Uterus (tissue), 4 donors: ENCODE data around the gene TCHHL1. TPM values are rescaled to one million over a fixed set of nuclear protein-coding genes. Genes with fewer than 3 reads are reported as not detected.

Source experiments
- DNase-seq, 2 donors: peaks; one replicate each; pipeline ENCODE4 v3.0.0-alpha.2; 2019 to 2020
- H3K27ac ChIP-seq, 2 donors: fragments of 200-600 bp; sonication (generic); 1 replicate in 1 of 2; 2 replicates in 1 of 2; pipeline ENCODE4 v1.5.1; 2016 to 2018
- H3K27me3 ChIP-seq, 2 donors: fragments of 200-600 bp; sonication (generic); one replicate each; pipeline ENCODE4 v1.5.1; 2018 to 2019; ENCODE audit warnings: control low read depth in 1 of 2
- H3K36me3 ChIP-seq, 2 donors: fragments of 200-600 bp; sonication (generic); one replicate each; pipeline ENCODE4 v1.5.1; 2019; ENCODE audit warnings: control low read depth in 1 of 2
- H3K4me1 ChIP-seq, 2 donors: fragments of 200-600 bp; sonication (generic); one replicate each; pipeline ENCODE4 v1.5.1; 2018 to 2019; ENCODE audit warnings: control low read depth in 1 of 2
- H3K4me3 ChIP-seq, 2 donors: fragments of 200-600 bp; sonication (generic); 1 replicate in 1 of 2; 2 replicates in 1 of 2; pipeline ENCODE4 v1.5.1; 2018 to 2019; ENCODE audit warnings: mild to moderate bottlenecking in 1 of 2
- H3K9me3 ChIP-seq, 2 donors: fragments of 200-600 bp; sonication (generic); one replicate each; pipeline ENCODE4 v1.5.1; 2019; ENCODE audit warnings: control low read depth in 1 of 2
- CTCF ChIP-seq, 4 experiments: fragments of 200-600 bp in 2 of 4; fragments of 450-650 bp in 2 of 4; sonication (generic) in 2 of 4; IDR thresholded peaks; one replicate each; pipeline ENCODE4 v1.5.1; 2016 to 2019; ENCODE audit warnings: antibody characterized with exemption in 4 of 4, mild to moderate bottlenecking in 2 of 4, moderate library complexity in 1 of 4
- POLR2A ChIP-seq, 2 donors: fragments of 450-650 bp; IDR thresholded peaks; one replicate each; pipeline ENCODE4 v1.6.1; 2016; ENCODE audit warnings: antibody characterized with exemption in 2 of 2, mild to moderate bottlenecking in 1 of 2, moderate library complexity in 1 of 2
- intact Hi-C: fragments of 100-400 bp; cut with DNase I; formaldehyde crosslinking; loops from one replicate; pipeline ENCODE4 v1.15.1; 2023; ENCODE audit warnings: low total_unique reads
- total RNA-seq, 4 donors: library from RNA; depleted of rRNA in 3 of 4; stranded (reverse); fragments of >200 nt in 3 of 4; gene quantifications; one replicate each; pipeline versions ENCODE4 v1.1.0 to v1.2.4, GENCODE V29; 2014 to 2023
- donor health status: DM: yes; HTN: yes; CAD: no.

Gene TCHHL1
- total RNA-seq: not detected

DNA sequence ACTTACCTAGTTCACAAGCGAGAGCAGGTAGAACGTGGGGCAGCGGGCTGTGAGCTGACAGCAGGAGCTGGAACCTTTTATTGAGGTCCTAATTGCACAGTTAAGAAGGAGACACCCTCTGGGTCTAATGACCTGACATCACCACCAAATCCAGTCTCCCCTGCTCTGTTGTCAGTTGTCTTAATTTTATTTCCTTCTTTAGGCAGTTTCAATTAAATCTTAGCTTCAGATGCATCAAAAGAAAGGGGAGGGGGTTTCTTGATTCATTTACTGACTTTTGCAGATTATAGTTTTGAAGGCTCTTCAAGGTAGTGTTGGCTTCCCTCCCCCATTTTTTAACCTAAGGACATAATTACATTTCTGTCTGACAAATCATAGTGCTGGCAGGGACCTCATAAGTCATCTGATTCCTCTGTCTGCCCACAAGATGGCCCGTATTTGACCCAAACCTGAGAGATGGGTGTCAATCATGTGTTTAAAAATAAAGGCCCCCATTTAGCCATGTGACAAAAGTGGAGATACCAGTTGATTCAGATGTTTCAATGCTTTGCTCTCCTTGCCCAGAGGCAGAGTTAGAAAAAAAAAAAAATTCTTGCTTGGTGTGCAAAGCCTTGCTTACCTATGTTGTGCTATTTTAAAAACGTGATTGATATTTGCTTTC is at the start of gene TCHHL1:
Gene TCHHL1 (minus strand): TSS at position 51 of the 661 bp plus-strand sequence. CDS start 921 bp downstream, outside the sequence.
- no peak within 1 kb of the TSS for H3K27ac ChIP-seq
- no peak for DNase-seq
- H3K36me3 ChIP-seq: no peaks in the 10 kb centered on the region
- H3K4me3 ChIP-seq: no peak within 1 kb of the TSS
- no peak for TF ChIP-seq CTCF (IDR thresholded peaks at IDR 0.05)
- no peak for TF ChIP-seq POLR2A (IDR thresholded peaks at IDR 0.05)
- no peaks in the 10 kb centered on the region for H3K27me3 ChIP-seq
- intact Hi-C loops: no loop called here
- no peaks in the 10 kb centered on the region for H3K4me1 ChIP-seq
- H3K9me3 ChIP-seq: peaks cover 0 to 7% of the 10 kb centered on the region in 2 donors

DNA sequence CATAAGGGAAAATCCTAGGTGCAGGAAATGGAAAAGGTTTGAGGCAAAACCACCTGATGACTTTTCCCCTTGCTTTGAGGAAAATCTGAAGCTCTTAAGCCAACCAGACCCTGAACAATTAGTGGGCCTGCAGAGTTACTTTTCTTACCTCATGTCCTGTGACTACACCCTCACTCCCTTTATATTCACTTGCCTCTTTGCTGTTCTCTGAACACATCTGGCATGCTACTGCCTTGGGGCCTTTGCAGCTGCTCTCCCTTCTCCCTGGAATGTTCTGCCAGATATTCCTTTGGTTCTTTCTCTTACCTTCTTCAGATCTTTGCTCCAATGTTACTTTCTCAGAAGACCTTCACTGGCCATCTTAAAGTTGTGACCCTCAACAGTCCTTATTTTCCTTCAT is 48.4 kb upstream of the TCHHL1 start:
- Histone ChIP-seq H3K36me3 (no peaks in the 10 kb centered on the region), H3K27me3 (no peaks in the 10 kb centered on the region), H3K4me3 (no peak overlapping the region), H3K9me3 (peaks cover 0 to 2% of the 10 kb centered on the region in 2 donors), H3K27ac (no peak overlapping the region), H3K4me1 (no peaks in the 10 kb centered on the region)
- DNase-seq: no peak
- intact Hi-C loops: no loop called here
- TF ChIP-seq CTCF (IDR thresholded peaks at IDR 0.05) (no peak), POLR2A (IDR thresholded peaks at IDR 0.05) (no peak)

DNA sequence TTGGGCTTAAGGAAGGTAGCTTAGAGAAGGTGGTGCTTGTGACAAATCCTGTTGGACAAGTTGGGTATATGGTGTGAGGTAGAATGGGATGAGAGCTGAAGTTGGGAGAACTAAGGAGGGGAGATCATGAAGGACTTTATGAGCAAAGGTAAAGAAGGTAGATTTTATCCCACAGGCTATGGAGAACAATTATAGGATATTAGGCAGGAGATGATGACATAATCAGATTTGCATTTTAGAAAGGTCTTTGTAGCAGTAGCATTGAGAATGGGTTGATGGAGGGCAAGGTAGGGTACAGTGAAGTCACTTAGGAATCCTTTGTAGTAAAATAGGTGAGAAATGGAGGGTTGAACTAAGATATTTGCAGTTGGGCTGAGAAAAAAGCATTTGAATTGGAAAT is 41.3 kb upstream of the TCHHL1 start:
- intact Hi-C loops: no loop called here
- Histone ChIP-seq H3K36me3 (no peaks in the 10 kb centered on the region), H3K27me3 (no peaks in the 10 kb centered on the region), H3K4me1 (no peaks in the 10 kb centered on the region), H3K9me3 (peaks cover 0 to 5% of the 10 kb centered on the region in 2 donors), H3K27ac (no peak overlapping the region), H3K4me3 (no peak overlapping the region)
- no peak for DNase-seq
- TF ChIP-seq POLR2A (IDR thresholded peaks at IDR 0.05): no peak
- TF ChIP-seq CTCF (IDR thresholded peaks at IDR 0.05): no peak

- H3K4me1 ChIP-seq: no peaks in the 10 kb centered on the region
- no peak for DNase-seq
- intact Hi-C loops: no loop called here
- no peaks in the 10 kb centered on the region for H3K27me3 ChIP-seq
- peaks cover 0 to 5% of the 10 kb centered on the region in 2 donors for H3K9me3 ChIP-seq
- TF ChIP-seq POLR2A (IDR thresholded peaks at IDR 0.05): no peak
- no peak for TF ChIP-seq CTCF (IDR thresholded peaks at IDR 0.05)
- H3K27ac ChIP-seq: no peak overlapping the region
- H3K4me3 ChIP-seq: no peak overlapping the region
- H3K36me3 ChIP-seq: no peaks in the 10 kb centered on the region
Measured at GRCh38 chr1:152127673-152128072, 38.8 kb upstream of the TCHHL1 start.

GRCh38 chr1:152125834-152126443 is 37.1 kb upstream of the TCHHL1 start:
- no peak for DNase-seq
- Histone ChIP-seq H3K9me3 (no peaks in the 10 kb centered on the region), H3K4me3 (no peak overlapping the region), H3K27me3 (no peaks in the 10 kb centered on the region), H3K4me1 (no peaks in the 10 kb centered on the region), H3K27ac (no peak overlapping the region), H3K36me3 (no peaks in the 10 kb centered on the region)
- TF ChIP-seq CTCF (IDR thresholded peaks at IDR 0.05): no peak
- no peak for TF ChIP-seq POLR2A (IDR thresholded peaks at IDR 0.05)
- intact Hi-C loops: no loop called here
